ENCODE results near the gene UNC13D. TPM values are rescaled to one million over a fixed set of nuclear protein-coding genes. Genes with fewer than 3 reads are reported as not detected.
"Not testable (repeated sequence)": the region's sequence is repeated elsewhere in the genome, so short reads cannot be mapped to it uniquely, and the experiment has no call there.

Gene UNC13D
- total RNA-seq, 4 donors from 2014 or later, result 3.0 to 48.3 (median 16.2) TPM

GRCh38 chr17:75872434-75873351 lies 28.5 kb upstream of the UNC13D start:
- no peaks in the 10 kb centered on the region for H3K27me3 ChIP-seq
- TF ChIP-seq POLR2A (IDR thresholded peaks at IDR 0.05) (peak; percentile 29), EP300 (IDR thresholded peaks at IDR 0.05; ENCODE audit: low read depth) (no peak), POLR2AphosphoS5 (IDR thresholded peaks at IDR 0.05) (peak; percentile 24 to 47 (median 41))
- TF ChIP-seq, protein P1, sequence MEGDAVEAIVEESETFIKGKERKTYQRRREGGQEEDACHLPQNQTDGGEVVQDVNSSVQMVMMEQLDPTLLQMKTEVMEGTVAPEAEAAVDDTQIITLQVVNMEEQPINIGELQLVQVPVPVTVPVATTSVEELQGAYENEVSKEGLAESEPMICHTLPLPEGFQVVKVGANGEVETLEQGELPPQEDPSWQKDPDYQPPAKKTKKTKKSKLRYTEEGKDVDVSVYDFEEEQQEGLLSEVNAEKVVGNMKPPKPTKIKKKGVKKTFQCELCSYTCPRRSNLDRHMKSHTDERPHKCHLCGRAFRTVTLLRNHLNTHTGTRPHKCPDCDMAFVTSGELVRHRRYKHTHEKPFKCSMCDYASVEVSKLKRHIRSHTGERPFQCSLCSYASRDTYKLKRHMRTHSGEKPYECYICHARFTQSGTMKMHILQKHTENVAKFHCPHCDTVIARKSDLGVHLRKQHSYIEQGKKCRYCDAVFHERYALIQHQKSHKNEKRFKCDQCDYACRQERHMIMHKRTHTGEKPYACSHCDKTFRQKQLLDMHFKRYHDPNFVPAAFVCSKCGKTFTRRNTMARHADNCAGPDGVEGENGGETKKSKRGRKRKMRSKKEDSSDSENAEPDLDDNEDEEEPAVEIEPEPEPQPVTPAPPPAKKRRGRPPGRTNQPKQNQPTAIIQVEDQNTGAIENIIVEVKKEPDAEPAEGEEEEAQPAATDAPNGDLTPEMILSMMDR (IDR thresholded peaks at IDR 0.05), result no peak
- intact Hi-C loops (cut with DNase I; ENCODE audit: low total_unique reads) (no loop called here), in situ Hi-C loops (cut with MboI; ENCODE audit: low pct_ligation_motif_present in 1 of 4, low pct_unique_long_range_greater_than_20kb in 1 of 4, low sequenced_read_pairs in 3 of 4) (no loop called here)
- peak overlapping the region; percentile 94 to 97 (median 96) for H3K27ac ChIP-seq
- H3K36me3 ChIP-seq, result no peaks in the 10 kb centered on the region
- H3K9me3 ChIP-seq, result no peaks in the 10 kb centered on the region
- DNase-seq, result peak; percentile 78
- no peak overlapping the region for H3K4me3 ChIP-seq
- H3K4me1 ChIP-seq, result peaks cover 51 to 76% (median 64%) of the 10 kb centered on the region in 4 donors
- 30 to 45% methylated on average over 4 to 13 of the region's 13 CpGs for WGBS, 2 donors (ENCODE audit: low coverage in 1 of 2)

- 68% methylated on average over 10 of the region's 10 CpGs; no CpG with 5 or more reads in 1 of the 2 donors for WGBS, 2 donors (ENCODE audit: low coverage in 1 of 2)
- in situ Hi-C loops (cut with MboI; ENCODE audit: low pct_ligation_motif_present in 1 of 4, low pct_unique_long_range_greater_than_20kb in 1 of 4, low sequenced_read_pairs in 3 of 4); H3K9me3 ChIP-seq; DNase-seq; H3K27me3 ChIP-seq; H3K36me3 ChIP-seq; intact Hi-C loops (cut with DNase I; ENCODE audit: low total_unique reads): not testable (repeated sequence)
- Histone ChIP-seq H3K27ac (peak overlapping the region; percentile 81 to 94 (median 90)), H3K4me1 (peaks cover 34 to 55% (median 42%) of the 10 kb centered on the region in 4 donors), H3K4me3 (peak overlapping the region in 2 of 4 donors; percentile 1 to 2)
These were observed 26.0 kb upstream of the UNC13D start for GRCh38 chr17:75870228-75870627.

DNA sequence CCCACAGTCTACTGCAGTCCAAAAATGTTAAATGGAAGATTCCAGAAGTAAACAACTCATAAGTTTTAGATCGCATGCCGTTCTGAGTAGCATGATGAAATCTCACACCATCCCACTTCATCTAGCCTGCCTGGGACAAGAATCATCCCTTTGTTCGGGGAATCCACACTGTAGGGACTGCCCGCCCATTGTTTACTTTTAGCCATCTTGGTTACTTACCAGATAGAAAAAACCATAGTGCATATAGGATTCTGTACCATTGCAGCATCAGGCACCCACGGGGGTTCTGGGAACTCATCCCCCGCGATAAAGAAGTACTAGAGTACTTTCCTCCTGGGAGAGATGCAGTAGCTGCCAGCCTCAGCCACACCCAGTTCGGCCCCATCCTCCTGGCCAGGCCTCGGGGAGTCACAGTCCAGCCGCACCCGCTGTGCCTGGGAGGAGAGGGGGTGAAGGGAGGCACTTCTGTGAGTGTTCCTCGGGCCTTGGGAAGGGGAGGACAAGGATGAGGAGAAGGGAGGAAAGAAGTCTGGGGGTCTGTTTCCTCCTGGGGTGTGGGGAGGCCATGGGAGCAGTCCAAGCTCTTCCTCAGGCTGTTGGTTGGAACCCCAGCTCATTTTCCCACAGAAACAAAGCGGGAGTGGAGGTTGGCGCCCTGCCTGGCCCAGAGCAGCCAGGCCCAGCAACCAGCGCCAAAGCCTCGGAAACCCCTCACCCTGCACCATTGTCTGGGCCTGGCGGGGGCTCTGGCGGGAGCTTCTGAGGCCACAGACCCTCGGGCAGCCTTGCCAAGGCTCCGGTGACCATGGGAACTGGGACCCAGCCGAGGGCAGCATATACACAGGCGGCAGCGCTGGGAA lies 25.3 kb upstream of the UNC13D start:
- TF ChIP-seq, protein P1 (IDR thresholded peaks at IDR 0.05), result no peak
- TF ChIP-seq EP300 (IDR thresholded peaks at IDR 0.05; ENCODE audit: low read depth) (no peak), POLR2A (IDR thresholded peaks at IDR 0.05) (no peak), POLR2AphosphoS5 (IDR thresholded peaks at IDR 0.05) (peak; percentile 8 to 51 (median 29))
- WGBS, 2 donors (ENCODE audit: low coverage in 1 of 2), result 49% methylated on average over 23 of the region's 23 CpGs; no CpG with 5 or more reads in 1 of the 2 donors
- peaks cover 28 to 55% (median 42%) of the 10 kb centered on the region in 4 donors for H3K4me1 ChIP-seq
- intact Hi-C loops (cut with DNase I; ENCODE audit: low total_unique reads), result no loop called here
- H3K9me3 ChIP-seq, result no peaks in the 10 kb centered on the region
- DNase-seq, result peak; percentile 71
- no peaks in the 10 kb centered on the region for H3K27me3 ChIP-seq
- H3K36me3 ChIP-seq, result no peaks in the 10 kb centered on the region
- in situ Hi-C loops (cut with MboI; ENCODE audit: low pct_ligation_motif_present in 1 of 4, low pct_unique_long_range_greater_than_20kb in 1 of 4, low sequenced_read_pairs in 3 of 4), result no loop called here
- peak overlapping the region in 2 of 4 donors; percentile 1 to 2 for H3K4me3 ChIP-seq
- peak overlapping the region; percentile 81 to 94 (median 90) for H3K27ac ChIP-seq

- H3K4me1 ChIP-seq, result peaks cover 27 to 54% (median 43%) of the 10 kb centered on the region in 4 donors
- WGBS, 2 donors (ENCODE audit: low coverage in 1 of 2), result 74% methylated on average over 12 of the region's 12 CpGs; no CpG with 5 or more reads in 1 of the 2 donors
- in situ Hi-C loops (cut with MboI; ENCODE audit: low pct_ligation_motif_present in 1 of 4, low pct_unique_long_range_greater_than_20kb in 1 of 4, low sequenced_read_pairs in 3 of 4); DNase-seq; H3K36me3 ChIP-seq; intact Hi-C loops (cut with DNase I; ENCODE audit: low total_unique reads); H3K9me3 ChIP-seq; H3K27me3 ChIP-seq; H3K4me3 ChIP-seq: not testable (repeated sequence)
- H3K27ac ChIP-seq, result peak overlapping the region; percentile 81 to 94 (median 90)
These were observed 24.6 kb upstream of the UNC13D start for GRCh38 chr17:75868730-75869281.

DNA sequence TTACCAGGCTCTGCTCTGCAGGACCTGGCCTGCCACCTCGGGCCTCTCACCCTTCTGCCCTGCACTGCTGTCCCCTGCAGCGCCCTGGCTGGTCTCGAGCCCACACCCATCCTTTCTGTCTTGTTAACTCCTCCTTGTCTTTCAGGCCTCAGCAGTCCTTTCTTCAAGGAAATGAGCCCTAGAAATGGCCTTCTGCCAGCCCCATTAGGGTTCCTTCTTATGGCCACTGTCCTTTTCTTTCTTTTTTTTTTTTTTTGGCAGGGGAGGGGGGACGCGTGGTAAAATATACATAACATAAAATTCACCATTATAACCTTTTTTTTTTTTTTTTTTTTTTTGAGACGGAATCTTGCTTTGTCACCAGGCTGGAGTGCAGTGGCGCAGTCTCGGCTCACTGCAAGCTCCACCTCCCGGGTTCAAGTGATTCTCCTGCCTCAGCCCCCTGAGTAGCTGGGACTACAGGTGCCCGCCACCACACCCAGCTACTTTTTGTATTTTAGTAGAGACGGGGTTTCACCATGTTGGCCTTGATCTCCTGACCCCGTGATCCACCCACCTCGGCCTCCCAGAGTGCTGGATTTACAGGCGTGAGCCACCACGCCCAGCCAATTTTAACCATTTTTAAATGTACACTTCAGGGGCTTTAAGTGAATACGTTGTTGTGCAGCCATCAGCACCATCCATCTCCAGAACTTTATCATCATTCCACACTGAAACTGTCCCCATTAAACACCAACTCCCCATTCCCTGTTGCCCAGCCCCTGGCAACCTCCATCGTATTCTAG lies 21.4 kb upstream of the UNC13D start:
- DNase-seq; H3K9me3 ChIP-seq; H3K4me3 ChIP-seq; in situ Hi-C loops (cut with MboI; ENCODE audit: low pct_ligation_motif_present in 1 of 4, low pct_unique_long_range_greater_than_20kb in 1 of 4, low sequenced_read_pairs in 3 of 4); H3K36me3 ChIP-seq; H3K27me3 ChIP-seq; intact Hi-C loops (cut with DNase I; ENCODE audit: low total_unique reads): not testable (repeated sequence)
- Histone ChIP-seq H3K27ac (peak overlapping the region; percentile 51 to 84 (median 78)), H3K4me1 (peaks cover 10 to 33% (median 27%) of the 10 kb centered on the region in 4 donors)
- WGBS, 2 donors (ENCODE audit: low coverage in 1 of 2), result 53 to 77% methylated on average over 8 to 17 of the region's 17 CpGs

DNA sequence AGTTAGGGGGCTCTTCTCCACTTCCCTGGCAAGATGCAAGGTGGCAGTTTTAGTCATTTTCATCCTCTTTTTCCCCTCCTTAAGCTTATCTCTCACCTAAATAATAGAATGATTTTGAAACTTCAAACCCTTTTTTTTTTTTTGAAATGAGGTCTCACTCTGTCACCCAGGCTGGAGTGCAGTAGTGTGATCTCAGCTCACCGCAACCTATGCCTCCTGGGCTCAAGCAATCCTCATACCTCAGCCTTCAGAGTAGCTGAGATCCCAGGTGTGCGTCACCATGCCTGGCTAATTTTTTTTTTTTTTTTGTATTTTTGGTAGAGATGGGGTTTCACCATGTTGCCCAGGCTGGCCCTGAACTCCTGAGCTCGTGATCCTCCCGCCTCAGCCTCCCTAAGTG lies 20.7 kb upstream of the UNC13D start:
- H3K9me3 ChIP-seq, DNase-seq: not testable (repeated sequence)

More for the DNA sequence above, 20.7 kb upstream of the UNC13D start:
- H3K36me3 ChIP-seq; H3K4me3 ChIP-seq; H3K27me3 ChIP-seq; in situ Hi-C loops (cut with MboI; ENCODE audit: low pct_ligation_motif_present in 1 of 4, low pct_unique_long_range_greater_than_20kb in 1 of 4, low sequenced_read_pairs in 3 of 4); intact Hi-C loops (cut with DNase I; ENCODE audit: low total_unique reads): not testable (repeated sequence)
- peak overlapping the region; percentile 51 to 84 (median 78) for H3K27ac ChIP-seq
- WGBS, 2 donors (ENCODE audit: low coverage in 1 of 2), result 62 to 74% methylated on average over 2 to 4 of the region's 4 CpGs
- H3K4me1 ChIP-seq, result peaks cover 8 to 27% (median 23%) of the 10 kb centered on the region in 4 donors

All from transverse colon (tissue), 4 donors.